ENCODE data around the gene APBB2. TPM values are rescaled to one million over a fixed set of nuclear protein-coding genes. Genes with fewer than 3 reads are reported as not detected.
"Not testable (repeated sequence)": the region's sequence is repeated elsewhere in the genome, so short reads cannot be mapped to it uniquely, and the experiment has no call there.

The APBB2 gene
- total and polyA plus RNA-seq, 2 of the 8 experiments (the other 6 are each of a cell fraction or from before 2014, with no cell fraction given) = 58.7 to 59.4 TPM

DNA sequence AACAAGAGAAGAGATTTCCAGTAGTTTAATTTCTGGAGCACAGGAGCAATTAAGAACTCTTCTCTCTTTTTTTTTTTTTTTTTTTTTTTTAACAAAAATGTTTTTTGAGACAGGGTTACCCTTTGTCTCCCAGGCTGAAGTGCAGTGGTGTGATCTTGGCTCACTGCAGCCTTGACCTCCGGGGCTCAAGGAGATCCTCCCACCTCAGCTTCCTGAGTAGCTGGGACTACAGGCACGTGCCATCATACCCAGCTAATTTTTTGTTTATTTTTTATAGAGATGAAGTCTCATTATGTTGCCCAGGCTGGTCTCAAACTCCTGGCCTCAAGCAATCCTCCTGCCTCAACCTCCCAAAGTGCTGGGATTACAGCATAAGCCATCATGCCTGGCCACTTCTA lies 221.0 kb downstream of the APBB2 start:
- FAIRE-seq; H3K79me2 ChIP-seq (ENCODE audit: control insufficient read depth in 1 of 2, insufficient read depth in 2 of 2, low read length in 2 of 2); H2AK5ac ChIP-seq (ENCODE audit: low read depth, low read length); H2BK20ac ChIP-seq (ENCODE audit: low read length); H2BK15ac ChIP-seq (ENCODE audit: low read length); H4K5ac ChIP-seq (ENCODE audit: insufficient read length, low read depth, low read length); H3K36me3 ChIP-seq (ENCODE audit: control insufficient read depth in 2 of 4, insufficient read depth in 4 of 4, low read length in 3 of 4); H4K20me1 ChIP-seq (replicated peaks in 1 of 2; ENCODE audit: control insufficient read depth in 1 of 2, insufficient read depth in 2 of 2, low read length in 2 of 2); H3K14ac ChIP-seq (ENCODE audit: insufficient read length); H3K56ac ChIP-seq (replicated peaks; ENCODE audit: insufficient read length, low read depth, low read length); H2BK120ac ChIP-seq (replicated peaks; ENCODE audit: low read depth, low read length); H3K27ac ChIP-seq (ENCODE audit: low read depth, low read length); H3K79me1 ChIP-seq (ENCODE audit: low read depth, low read length); H3K23me2 ChIP-seq (ENCODE audit: low read depth, low read length); POLR2A ChIA-PET (ENCODE audit: partially characterized antibody); H4K91ac ChIP-seq (replicated peaks; ENCODE audit: insufficient read length, low read length); H3K4me2 ChIP-seq (ENCODE audit: insufficient read depth in 1 of 2, low read depth in 2 of 2, low read length in 2 of 2); H2BK5ac ChIP-seq (ENCODE audit: low read depth, low read length); H3K4me1 ChIP-seq (replicated peaks in 1 of 4; ENCODE audit: control insufficient read depth in 3 of 4, insufficient read depth in 4 of 4, low read length in 3 of 4); H4K8ac ChIP-seq (ENCODE audit: extremely low read depth, insufficient read depth, low read length); H3K4ac ChIP-seq (replicated peaks; ENCODE audit: insufficient read length, low read depth, low read length); H3K9me3 ChIP-seq (ENCODE audit: insufficient read depth in 2 of 2, low read depth in 1 of 2, low read length in 1 of 2); H3K23ac ChIP-seq (ENCODE audit: insufficient read length); H3K18ac ChIP-seq (ENCODE audit: extremely low read depth, low read length); H2AFZ ChIP-seq (ENCODE audit: low read length); H3K9ac ChIP-seq (replicated peaks in 1 of 4; ENCODE audit: extremely low read depth in 1 of 4, low read depth in 3 of 4, low read length in 3 of 4); H3K4me3 ChIP-seq (ENCODE audit: extremely low read depth in 1 of 4, insufficient read depth in 2 of 4, low read depth in 3 of 4, low read length in 4 of 4); H2BK12ac ChIP-seq (ENCODE audit: low read depth, low read length); H3K27me3 ChIP-seq (replicated peaks in 1 of 4; ENCODE audit: control insufficient read depth in 3 of 4, extremely low read depth in 1 of 4, insufficient read depth in 3 of 4, low read length in 3 of 4); DNase-seq (ENCODE audit: low read depth in 1 of 2, low spot score in 2 of 2): not testable (repeated sequence)
- CTCF ChIA-PET (ENCODE audit: partially characterized antibody) = interaction anchor here (0.5 to 7.7 kb wide), 3 partner anchors 9 to 110 kb away, joined by 3 to 58 read pairs (median 4); no protein-coding TSS in a partner anchor
- WGBS, 2 experiments (ENCODE audit: extremely low coverage in 1 of 2, insufficient coverage in 1 of 2, insufficient read length in 1 of 2, insufficient replicate concordance in 2 of 2, low coverage in 1 of 2, low lambda C conversion rate in 2 of 2, missing lambda C conversion rate in 1 of 2) = 92% methylated on average over 2 of the region's 2 CpGs; no CpG with 5 or more reads in 1 of the 2 experiments

All from H1 (cell line).